ENCODE measurements around the gene PRM2. TPM values are rescaled to one million over a fixed set of nuclear protein-coding genes. Genes with fewer than 3 reads are reported as not detected.

PRM2 gene
- total and polyA plus RNA-seq, 2 donors (not counting 1 experiment from before 2014, with no cell fraction given), result not detected

DNA sequence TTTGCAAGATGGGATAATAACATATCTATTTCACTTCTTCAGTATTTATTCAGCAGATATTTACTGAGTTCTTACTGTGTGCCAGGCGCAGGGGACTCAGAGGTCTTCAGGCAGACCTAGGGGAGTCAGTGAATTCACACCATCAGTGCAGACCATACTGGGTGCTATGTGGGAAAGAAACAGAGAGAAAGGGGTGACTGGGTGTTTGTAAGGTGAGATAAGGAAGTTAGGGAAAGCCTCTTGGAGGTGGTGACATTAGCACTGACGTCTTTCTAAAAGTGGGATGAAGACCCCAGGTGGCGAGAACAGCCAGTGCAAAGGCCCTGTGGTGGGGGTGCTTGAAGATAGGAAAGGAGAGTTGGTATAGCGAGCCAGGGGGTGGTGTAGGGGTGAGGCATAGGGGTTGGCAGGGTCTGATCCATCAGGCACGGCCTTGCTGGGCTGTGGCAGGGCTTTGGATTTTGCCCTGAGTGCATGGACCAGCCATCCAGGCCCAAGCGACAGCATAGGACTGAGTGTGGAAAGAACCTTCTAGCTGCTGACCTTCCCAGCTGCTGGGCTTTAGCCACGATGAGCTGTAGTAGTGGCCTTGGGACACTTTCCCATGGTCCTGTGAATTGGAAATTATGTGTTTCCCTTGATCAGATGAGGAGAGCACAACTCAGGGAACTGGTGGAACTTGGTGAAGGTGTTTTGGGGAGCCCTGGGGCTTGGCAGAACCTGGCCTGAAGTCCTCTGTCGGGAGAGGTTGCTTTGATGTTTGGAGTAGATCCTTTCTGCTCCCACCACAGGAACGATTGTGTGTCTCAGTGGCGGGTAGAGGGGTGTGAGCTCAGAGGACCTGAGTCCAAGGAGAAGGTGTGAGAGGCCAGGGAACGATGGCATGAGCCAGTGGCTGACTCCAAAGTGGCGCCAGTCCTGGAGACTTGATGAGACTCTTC lies 16.4 kb downstream of the PRM2 start:
- Histone ChIP-seq H3K9ac (ENCODE audit: insufficient read depth, low read length) (no peak overlapping the region), H4K20me1 (ENCODE audit: control insufficient read depth, extremely low read depth, insufficient read depth, low read length) (no peaks in the 10 kb centered on the region), H3K9me3 (ENCODE audit: control insufficient read depth, insufficient read depth, low read depth, low read length) (no peaks in the 10 kb centered on the region), H3K4me2 (ENCODE audit: extremely low read depth, insufficient read depth, low read length) (no peak overlapping the region), H2AFZ (ENCODE audit: low read length) (no peak overlapping the region), H3K36me3 (ENCODE audit: control insufficient read depth, insufficient read depth, low read length) (peaks cover 3% of the 10 kb centered on the region), H3K4me3 (replicated peaks in 1 of 4; ENCODE audit: control extremely low read depth in 1 of 4, insufficient read depth in 1 of 4, low read depth in 3 of 4, low read length in 4 of 4) (no peak overlapping the region), H3K27ac (ENCODE audit: insufficient read depth, low read length) (no peak overlapping the region), H3K79me2 (ENCODE audit: control insufficient read depth, insufficient read depth, low read length) (peaks cover 6% of the 10 kb centered on the region), H3K4me1 (ENCODE audit: control insufficient read depth, extremely low read depth, insufficient read depth, low read length) (peaks cover 14% of the 10 kb centered on the region), H3K27me3 (ENCODE audit: control insufficient read depth, insufficient read depth, low read length) (no peaks in the 10 kb centered on the region)
- TF ChIP-seq, protein P1, sequence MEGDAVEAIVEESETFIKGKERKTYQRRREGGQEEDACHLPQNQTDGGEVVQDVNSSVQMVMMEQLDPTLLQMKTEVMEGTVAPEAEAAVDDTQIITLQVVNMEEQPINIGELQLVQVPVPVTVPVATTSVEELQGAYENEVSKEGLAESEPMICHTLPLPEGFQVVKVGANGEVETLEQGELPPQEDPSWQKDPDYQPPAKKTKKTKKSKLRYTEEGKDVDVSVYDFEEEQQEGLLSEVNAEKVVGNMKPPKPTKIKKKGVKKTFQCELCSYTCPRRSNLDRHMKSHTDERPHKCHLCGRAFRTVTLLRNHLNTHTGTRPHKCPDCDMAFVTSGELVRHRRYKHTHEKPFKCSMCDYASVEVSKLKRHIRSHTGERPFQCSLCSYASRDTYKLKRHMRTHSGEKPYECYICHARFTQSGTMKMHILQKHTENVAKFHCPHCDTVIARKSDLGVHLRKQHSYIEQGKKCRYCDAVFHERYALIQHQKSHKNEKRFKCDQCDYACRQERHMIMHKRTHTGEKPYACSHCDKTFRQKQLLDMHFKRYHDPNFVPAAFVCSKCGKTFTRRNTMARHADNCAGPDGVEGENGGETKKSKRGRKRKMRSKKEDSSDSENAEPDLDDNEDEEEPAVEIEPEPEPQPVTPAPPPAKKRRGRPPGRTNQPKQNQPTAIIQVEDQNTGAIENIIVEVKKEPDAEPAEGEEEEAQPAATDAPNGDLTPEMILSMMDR (conservative IDR thresholded peaks at IDR 0.05 in 1 of 2, IDR thresholded peaks at IDR 0.05 in 1 of 2; ENCODE audit: low read depth in 1 of 2, low read length in 2 of 2), result no peak
- TF ChIP-seq EZH2 (IDR thresholded peaks at IDR 0.05; ENCODE audit: low read length, missing control alignments), result no peak
- no peak for DNase-seq (ENCODE audit: low read depth in 2 of 2)

DNA sequence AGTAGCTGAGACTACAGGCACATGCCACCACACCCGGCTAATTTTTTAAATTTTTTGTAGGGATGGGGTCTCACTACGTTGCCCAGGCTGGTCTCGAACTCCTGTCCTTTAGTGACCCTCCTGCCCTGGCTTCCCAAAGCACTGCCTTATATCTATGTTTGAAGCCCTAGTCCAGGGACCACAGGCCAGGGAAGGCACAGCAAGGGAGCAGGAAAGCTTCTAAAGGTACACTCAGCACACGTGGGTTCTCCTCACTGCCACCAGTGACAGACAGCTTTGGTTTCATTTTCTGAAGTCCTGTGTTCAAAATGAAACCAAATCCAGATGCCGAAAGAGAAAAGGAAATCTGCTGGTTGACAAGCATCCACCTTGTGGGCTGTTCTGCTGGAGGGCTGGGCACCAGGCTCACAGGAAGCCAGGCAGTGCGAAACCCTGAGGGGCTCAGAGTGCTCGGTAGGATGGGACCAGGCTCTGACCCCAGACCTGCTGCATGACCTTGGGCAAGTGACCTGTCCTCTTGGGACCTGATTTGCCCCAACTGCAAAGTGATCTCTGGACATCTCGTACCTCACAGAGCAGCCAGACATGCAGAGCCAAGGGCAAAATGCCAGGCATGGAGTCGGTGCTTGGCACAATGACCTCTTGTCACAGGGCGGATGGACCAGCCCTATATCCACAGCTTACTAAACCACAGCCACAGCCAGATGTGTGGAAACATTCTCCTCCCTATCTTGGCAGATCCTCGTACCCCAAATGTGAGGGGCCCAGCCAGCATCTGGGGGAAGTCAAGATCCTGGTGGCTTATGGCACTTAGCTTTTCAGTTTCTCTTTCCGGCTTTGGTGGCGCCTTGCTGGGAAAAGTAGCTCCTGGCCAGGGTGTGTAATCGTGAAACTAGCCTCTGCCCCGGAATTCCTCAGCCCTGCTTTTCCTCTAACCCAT lies 17.5 kb downstream of the PRM2 start:
- Histone ChIP-seq H3K4me2 (ENCODE audit: extremely low read depth, insufficient read depth, low read length) (peak overlapping the region; percentile 5), H3K4me1 (ENCODE audit: control insufficient read depth, extremely low read depth, insufficient read depth, low read length) (peaks cover 14% of the 10 kb centered on the region), H3K36me3 (ENCODE audit: control insufficient read depth, insufficient read depth, low read length) (peaks cover 10% of the 10 kb centered on the region), H3K27ac (ENCODE audit: insufficient read depth, low read length) (no peak overlapping the region), H3K4me3 (replicated peaks in 1 of 4; ENCODE audit: control extremely low read depth in 1 of 4, insufficient read depth in 1 of 4, low read depth in 3 of 4, low read length in 4 of 4) (no peak overlapping the region), H3K27me3 (ENCODE audit: control insufficient read depth, insufficient read depth, low read length) (no peaks in the 10 kb centered on the region), H4K20me1 (ENCODE audit: control insufficient read depth, extremely low read depth, insufficient read depth, low read length) (no peaks in the 10 kb centered on the region), H3K9ac (ENCODE audit: insufficient read depth, low read length) (no peak overlapping the region), H3K79me2 (ENCODE audit: control insufficient read depth, insufficient read depth, low read length) (peaks cover 17% of the 10 kb centered on the region), H2AFZ (ENCODE audit: low read length) (no peak overlapping the region), H3K9me3 (ENCODE audit: control insufficient read depth, insufficient read depth, low read depth, low read length) (no peaks in the 10 kb centered on the region)
- peak in 1 of 2 donors; percentile 33 for DNase-seq (ENCODE audit: low read depth in 2 of 2)
- TF ChIP-seq EZH2 (IDR thresholded peaks at IDR 0.05; ENCODE audit: low read length, missing control alignments), result no peak
- TF ChIP-seq, protein P1 (conservative IDR thresholded peaks at IDR 0.05 in 1 of 2, IDR thresholded peaks at IDR 0.05 in 1 of 2; ENCODE audit: low read depth in 1 of 2, low read length in 2 of 2), result no peak

All from fibroblast of lung (primary cell).